Vagina (tissue), 2 donors: Measurements from ENCODE around the gene PTPRN2.

Source experiments
- POLR2AphosphoS5 ChIP-seq, 2 donors: sonication (generic); formaldehyde crosslinking; IDR thresholded peaks; one replicate each; pipeline ENCODE4 v1.9.0; 2017; ENCODE audit warnings: antibody characterized with exemption in 2 of 2, mild to moderate bottlenecking in 2 of 2, low read depth in 1 of 2; ENCODE audit not compliant: insufficient read depth in 1 of 2
- TF ChIP-seq, protein P1 (sequence below), 3 experiments: fragments of 450-650 bp in 2 of 3; fragments of 200-600 bp in 1 of 3; sonication (generic) in 1 of 3; IDR thresholded peaks; one replicate each; pipeline ENCODE4 v1.5.1; 2017 to 2019; ENCODE audit warnings: antibody characterized with exemption in 3 of 3, mild to moderate bottlenecking in 2 of 3, moderate library complexity in 2 of 3

DNA sequence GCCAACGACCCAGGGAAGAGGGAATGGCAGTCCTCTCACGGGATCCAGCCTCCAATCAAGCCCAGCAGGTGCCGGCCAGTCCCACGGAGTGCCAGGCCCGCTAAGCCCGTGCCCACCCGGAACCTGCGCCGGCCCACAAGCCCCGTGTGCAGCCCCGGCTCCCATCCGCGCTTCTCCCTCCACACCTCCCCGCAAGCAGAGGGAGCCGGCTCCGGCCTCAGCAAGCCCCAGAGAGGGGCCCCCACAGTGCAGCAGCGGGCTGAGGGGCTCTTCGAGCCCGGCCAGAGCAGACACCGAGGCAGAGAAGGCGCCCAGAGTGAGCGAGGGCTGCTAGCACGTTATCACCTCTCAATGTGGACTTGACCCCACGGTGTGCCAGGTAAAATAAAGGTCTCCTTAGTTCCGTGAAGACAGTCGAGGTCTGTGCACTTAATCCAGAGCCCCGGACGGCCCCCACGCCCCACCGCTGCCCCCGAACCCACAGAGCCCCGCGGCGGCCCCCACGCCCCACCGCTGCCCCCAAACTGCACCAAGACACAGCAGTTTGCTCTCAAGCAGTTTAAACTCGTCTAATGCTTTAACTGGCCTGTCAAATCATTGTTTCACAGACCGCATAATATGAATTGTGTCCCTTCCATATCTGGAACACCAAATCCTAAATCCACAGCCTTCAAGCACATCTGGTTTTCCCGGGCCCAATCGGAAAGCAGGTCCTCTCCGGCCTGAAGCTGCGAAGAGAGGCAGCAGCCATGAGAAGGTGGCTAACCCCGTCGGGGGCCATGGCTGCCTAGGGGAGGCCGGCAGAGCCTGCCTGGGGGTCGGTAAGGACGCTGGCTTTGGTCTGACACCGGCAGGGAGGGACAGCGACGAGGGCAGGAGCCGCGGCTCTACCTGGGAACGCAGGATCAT, 307.8 kb downstream of the PTPRN2 start:
- TF ChIP-seq, protein P1, sequence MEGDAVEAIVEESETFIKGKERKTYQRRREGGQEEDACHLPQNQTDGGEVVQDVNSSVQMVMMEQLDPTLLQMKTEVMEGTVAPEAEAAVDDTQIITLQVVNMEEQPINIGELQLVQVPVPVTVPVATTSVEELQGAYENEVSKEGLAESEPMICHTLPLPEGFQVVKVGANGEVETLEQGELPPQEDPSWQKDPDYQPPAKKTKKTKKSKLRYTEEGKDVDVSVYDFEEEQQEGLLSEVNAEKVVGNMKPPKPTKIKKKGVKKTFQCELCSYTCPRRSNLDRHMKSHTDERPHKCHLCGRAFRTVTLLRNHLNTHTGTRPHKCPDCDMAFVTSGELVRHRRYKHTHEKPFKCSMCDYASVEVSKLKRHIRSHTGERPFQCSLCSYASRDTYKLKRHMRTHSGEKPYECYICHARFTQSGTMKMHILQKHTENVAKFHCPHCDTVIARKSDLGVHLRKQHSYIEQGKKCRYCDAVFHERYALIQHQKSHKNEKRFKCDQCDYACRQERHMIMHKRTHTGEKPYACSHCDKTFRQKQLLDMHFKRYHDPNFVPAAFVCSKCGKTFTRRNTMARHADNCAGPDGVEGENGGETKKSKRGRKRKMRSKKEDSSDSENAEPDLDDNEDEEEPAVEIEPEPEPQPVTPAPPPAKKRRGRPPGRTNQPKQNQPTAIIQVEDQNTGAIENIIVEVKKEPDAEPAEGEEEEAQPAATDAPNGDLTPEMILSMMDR (IDR thresholded peaks at IDR 0.05) = no peak
- TF ChIP-seq POLR2AphosphoS5 (IDR thresholded peaks at IDR 0.05; ENCODE audit: insufficient read depth in 1 of 2, low read depth in 1 of 2) = no peak
